Raji (cell line): Measurements from ENCODE around the gene PIRT.

ENCODE experiments used
- POLR2A ChIP-seq: IDR thresholded peaks from 2 replicates; pipeline ENCODE4 v1.6.1; 2011; ENCODE audit warnings: low read depth, low read length, control low read depth; ENCODE audit not compliant: insufficient read depth

Gene PIRT

DNA sequence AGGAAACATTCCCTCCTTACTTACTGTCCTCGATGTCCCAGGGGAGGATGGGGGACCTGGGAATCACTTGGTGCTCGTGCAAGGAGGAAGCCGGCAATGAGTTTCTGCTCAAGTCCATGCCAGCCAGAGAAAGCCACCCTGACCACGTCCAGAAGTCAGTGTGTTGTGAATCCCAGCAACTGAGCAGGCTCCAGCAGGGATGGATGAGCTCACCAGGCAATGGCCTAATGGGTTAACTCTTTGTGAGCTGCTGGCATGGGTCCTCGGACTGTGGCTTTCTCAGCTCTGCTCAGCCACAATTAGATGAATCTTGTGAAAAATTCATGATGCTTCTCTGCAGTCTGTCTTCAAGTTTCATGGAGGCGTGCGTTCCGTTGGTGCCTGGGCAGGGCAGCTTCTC is at the start of gene PIRT:
PIRT (minus strand) TSS at position 167 of the 400 bp plus-strand sequence. CDS start 12,442 bp downstream, outside the sequence.
- no peak for TF ChIP-seq POLR2A

DNA sequence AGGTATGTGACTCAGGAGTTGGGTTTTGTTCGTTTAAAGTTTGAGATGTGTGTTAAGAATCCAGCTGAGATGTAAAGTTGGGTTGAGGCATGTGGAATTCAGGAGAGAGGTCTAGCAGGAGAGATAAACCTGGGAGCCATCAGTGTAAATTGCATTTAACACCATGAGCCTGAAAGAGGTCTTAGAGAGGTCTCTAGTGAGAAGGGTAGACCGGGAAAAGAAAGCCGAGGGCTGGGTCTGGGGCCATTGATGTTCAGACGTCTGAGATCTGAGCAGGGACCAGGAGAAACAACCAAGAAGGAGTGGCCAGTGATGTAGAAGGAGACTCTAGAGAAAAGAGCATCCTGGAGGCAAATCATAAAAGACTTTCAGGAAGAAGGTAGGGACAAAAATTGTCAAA is 44.1 kb upstream of the PIRT start:
- no peak for TF ChIP-seq POLR2A

DNA sequence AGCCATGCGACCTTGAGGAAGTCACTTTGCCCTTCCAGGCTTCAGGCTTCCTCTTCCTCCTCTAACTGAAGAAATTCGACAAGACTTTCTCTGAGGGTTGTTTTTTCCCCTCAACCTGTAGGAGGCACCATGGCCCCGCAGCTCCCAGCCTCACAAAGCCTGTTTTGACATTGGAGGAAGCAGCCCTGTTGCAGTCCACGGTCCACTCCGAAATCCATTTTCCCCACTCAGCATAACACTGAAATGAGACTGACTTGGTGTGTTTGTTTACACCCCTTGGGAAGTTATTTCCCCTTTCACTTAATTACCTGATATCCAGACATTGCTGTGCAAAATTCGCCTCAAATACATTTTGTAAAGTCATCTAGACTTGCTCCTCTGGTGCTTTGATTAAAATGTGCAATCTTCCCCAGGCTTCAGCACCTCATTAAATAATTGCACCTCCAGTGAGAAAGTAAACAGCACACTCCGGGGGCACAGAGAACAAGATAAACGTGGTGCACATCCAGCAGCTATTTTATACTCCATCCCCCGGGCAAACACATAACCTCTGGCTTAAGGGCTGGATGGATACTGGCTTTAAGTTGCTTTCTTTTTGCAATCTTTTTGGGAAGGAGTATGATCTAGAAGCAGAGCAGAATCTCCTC is 41.4 kb upstream of the PIRT start:
- TF ChIP-seq POLR2A = no peak

DNA sequence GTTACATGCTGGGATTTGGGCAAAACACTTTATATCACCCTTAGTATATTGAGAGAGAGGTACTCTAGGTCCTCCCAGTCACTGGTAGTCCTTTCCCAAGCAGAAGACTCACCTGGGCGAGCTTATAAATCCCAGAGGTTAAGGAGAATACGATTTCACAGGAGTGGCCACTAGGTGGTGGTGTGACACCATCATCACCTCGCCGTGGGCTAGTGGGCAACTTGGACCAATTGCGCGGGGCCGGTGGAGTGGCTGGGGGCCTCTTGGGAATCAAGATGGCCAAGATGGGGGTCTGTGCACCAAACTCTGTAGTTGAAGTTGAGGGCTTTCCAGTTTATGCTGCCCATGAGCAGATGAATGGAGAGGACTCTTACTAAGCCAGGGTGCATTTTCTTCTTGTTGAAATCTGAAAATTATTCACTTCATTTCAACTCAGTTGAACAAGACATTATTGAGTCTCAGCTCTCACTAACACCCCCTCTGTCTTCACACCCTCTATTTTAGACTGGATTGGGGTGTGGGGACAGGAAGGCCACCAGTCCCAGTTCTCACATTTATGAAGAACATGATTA is 38.2 kb upstream of the PIRT start:
- no peak for TF ChIP-seq POLR2A

DNA sequence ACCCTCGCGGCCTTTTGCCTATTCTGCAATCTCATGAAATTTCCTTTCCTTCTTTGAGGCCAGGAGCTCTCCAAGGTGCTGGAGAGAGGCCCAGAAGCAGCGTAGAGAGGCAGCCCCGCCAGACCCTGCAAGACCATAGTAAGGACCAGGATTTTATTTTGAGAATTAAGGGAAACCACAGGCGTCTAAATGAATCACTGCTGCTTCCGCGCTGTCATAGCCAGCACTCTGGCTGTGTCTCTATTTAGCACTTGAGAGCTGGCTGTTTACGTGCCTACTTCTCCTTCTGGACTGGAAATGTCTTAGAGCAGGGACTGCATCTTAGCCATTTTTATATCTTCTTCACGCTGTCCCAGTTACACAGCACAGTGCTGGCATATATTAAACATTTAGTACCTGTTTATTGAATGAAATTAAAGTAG is 37.6 kb upstream of the PIRT start:
- TF ChIP-seq POLR2A = no peak

DNA sequence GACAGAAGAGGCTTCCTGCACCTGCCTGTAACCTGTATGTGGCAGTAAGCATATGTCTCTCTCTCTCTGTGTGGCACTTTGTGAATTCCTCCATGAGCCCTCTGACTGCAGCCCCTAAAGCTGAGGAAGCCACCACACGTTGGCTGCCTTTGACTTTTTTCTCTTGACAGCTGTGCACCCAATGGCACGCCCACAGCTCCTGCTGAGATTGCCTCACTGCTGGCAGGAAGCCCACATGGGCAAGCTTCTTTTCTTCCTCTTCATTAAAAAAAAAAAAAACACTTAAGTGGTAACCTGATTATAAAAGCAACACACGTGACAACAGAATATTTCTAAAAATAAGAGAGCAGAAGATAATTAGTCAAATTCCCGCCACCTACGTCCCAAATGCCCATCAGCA is 34.0 kb upstream of the PIRT start:
- no peak for TF ChIP-seq POLR2A

DNA sequence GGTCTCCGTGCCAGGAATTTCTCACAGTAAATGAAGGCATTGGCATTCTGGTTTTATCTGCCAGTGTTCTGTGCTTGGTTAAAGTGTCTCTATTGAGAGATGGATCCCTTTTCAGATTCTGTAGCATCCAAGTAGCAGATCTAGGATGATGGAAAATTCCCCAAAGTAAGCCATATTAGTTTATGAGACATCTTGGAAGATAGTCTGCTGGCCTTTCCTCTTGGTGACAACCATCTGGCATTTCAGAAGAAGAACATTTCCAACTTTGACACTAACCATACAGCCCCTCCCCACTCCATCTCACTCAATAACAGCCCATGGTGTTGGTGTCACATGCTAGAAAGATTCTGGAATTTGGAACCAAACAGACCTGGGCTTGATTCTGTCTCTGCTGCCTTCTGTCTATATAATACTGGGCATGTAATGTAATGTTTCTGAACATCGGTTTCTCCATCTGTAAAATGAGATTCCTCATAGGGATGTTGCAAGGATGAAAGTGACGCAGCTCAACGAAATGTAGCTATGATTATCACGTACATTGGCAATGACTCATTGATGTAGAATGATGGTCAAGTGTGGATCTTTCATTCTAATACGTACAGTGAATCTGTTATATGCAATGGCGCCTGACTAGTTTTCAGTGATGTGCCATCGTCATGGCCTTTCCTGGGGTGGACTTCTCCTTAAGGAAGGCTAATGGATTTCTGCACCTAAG is 32.6 kb upstream of the PIRT start:
- TF ChIP-seq POLR2A = no peak

DNA sequence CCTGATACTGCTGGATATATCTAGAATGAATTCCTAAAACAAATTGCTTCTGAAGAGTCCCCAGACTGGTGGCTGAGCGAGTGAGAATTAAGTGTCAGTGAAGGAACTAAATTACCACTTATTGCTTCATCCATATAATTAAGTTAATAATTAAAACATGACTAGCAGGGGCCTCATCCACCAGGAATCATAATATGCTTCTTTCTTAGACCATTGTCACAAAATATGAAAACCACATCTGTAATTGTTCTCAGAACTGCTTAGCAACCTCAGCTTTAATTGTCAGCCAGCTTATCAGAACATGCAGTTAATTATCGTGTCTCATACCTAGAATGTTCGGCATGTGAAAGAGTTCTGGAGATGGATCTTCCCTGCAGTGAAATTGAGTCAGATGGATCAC is 21.2 kb upstream of the PIRT start:
- TF ChIP-seq POLR2A = no peak

DNA sequence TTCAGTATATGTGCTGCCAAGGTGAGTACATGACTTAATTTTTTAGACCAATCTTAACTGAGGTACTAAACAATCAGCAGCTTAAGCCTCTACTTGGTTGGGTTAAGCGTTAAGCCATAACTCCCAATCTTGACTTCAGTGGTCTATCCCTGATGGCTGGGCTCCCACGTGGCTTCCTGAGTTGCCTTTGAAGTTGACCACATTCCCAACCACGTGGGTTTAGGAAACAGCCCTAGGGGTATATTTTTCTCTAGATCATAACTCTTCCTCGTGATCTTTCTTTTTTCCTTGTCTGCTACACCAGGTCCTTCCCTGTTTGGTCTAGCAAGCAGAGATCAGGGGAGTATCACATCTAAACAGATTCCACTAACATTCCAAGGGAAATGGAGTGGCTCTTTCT is 20.1 kb upstream of the PIRT start:
- no peak for TF ChIP-seq POLR2A

DNA sequence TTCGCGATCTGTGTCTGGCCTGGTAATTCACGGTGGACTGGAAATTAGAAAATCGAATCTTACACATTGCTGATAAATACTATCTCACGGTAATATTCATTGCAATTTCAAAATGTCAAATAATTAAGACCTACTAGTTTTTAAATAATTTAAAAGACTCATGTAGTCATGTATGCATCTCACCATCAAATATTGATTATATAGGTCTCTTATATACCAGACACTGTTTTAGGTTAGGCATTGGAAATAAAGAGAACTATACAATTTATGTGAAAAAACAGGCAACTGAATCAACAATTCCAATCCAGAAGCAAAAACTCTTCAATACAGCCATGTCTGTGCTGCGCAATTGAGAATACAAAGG is 7.5 kb upstream of the PIRT start:
- TF ChIP-seq POLR2A = no peak

DNA sequence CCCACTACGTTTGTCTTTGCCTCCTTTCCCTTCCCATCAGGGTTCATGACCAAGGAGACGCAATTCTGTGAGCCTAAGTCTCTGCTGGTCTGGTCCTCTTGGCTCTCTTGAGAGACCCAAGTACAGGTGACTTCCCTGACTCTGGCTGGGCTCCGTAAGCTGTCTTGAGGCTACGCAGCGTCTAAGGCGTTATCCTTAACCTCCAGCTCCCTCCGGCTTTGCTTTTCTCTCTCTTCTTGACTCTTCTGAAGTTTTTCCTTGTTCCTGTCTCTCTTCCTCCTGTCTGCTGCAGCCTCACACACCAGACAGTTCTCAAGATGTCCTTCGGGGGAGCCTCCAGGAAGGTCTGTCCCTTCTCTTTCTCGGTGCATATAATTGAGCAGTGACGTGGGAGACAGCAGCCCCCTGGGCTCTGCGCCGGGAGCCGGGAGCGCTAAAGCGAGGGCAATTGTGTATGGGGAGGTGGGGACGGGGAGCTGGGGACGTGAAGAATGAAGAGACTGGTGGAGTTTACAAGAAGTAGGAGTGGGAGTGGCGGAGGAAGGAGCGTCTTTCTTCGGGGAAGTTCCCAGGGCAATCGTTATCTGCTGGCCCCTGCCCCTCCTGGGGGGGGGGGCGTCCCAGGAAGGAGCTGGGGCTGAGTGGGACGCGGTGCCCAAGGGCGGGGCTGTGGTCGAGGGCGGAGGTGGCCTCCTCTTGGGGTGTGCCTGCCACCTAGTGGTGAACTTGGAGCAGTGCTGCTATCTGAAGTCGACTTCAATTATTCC is 6.9 kb upstream of the PIRT start:
- no peak for TF ChIP-seq POLR2A

DNA sequence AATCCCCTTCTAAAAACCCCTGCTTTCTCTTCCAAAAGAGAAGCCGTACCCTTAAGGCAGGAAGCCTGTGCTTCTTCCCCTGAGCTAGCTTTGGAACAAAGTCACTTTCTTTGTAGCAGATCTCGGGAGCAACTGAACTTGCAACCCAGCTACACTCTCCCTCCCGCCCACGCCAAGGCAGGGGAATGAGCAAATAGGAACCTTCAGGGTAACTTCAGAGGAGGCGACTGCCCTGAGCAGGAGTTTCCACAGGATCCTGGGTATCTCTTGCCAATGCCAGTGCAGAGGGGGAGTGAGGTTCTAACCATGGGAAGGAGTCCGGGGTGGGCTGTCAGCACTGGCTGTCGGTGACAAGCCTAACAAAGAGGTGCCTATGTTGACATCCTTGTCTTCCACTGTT is 5.9 kb upstream of the PIRT start:
- TF ChIP-seq POLR2A = no peak

DNA sequence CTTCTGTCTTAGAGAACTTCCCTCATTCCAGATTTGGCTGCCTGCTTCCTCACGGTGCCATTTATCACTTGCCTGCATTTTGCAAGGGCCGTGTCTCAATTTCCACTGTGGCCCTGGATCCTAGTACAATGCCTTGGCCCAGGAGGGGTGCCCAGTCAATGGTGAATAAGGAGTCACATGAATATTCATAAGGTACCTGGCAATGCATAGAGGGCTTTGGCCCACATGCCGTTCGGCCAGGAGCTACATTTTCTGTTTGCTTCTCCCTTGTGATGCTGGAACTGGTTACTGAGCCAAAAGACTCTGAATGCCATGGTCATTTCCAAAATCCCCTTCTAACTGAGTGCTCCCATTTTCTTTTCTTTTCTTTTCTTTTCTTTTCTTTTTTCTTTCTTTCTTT is 4.8 kb upstream of the PIRT start:
- TF ChIP-seq POLR2A = no peak

DNA sequence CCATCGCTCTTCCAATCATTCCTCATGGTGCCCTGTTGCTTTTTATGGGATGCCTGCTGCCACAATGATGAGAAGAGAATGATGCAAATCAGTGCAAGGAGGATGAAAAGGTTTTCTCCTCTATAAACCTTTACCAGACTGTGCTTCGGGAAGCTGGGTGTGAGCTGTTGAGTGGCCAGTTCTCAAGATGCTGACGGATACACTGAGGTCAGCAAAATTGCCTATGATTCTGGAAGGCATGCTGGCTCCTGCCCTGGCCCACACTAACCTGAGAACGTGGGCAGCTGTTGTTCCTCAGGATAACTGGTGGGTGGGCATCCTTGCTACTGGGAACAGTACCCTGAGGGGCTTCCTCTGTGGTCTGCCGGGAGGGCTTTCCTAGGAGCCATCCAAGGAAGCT is 795 bp upstream of the PIRT start:
- TF ChIP-seq POLR2A = no peak

DNA sequence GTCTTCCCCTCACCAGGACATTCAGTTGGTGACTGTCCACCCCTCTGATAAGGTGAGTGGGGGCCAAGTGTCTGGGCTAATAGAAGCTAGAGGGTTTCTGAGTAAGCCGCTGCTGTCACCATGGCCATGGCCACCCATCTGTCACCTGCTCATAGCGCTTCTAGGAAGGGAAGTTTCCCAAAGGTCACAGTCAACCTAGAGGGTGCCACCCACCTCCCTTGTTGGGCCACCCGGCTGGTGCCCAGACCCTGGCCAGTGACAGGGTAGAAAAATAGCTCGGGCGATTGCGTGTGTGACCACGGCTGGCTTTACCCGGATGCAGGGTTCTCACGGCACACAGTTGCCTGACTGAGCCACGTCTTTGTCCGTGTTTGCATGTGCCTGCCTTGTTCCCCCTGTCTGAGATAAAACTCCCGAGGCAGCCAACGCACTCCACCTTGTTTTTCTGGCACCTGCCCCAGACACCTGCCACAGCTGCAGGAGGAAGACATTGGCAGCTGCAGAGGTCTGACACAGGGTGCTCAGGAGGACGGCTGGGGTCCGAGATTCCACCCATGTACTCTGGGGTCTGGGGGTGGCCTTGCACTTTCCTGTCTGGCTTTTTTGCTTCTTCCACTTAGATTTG is 809 bp downstream of the PIRT start:
- TF ChIP-seq POLR2A = no peak
